Activated CD8-positive, alpha-beta memory T cell treated with anti-CD3 and anti-CD28 coated beads, Interleukin-2, amount 50 U/mL, for 1 hour (primary cell): ENCODE data around the gene METAP1.
"Not testable (repeated sequence)": the region's sequence is repeated elsewhere in the genome, so short reads cannot be mapped to it uniquely, and the experiment has no call there.

ENCODE experiments used
- DNase-seq: peaks from one replicate; pipeline ENCODE4 v3.0.0-alpha.2; 2020; ENCODE audit errors: extremely low read depth

METAP1 gene

GRCh38 chr4:98997166-98997565 lies 1.6 kb downstream of the METAP1 start:
- no peak for DNase-seq

DNA sequence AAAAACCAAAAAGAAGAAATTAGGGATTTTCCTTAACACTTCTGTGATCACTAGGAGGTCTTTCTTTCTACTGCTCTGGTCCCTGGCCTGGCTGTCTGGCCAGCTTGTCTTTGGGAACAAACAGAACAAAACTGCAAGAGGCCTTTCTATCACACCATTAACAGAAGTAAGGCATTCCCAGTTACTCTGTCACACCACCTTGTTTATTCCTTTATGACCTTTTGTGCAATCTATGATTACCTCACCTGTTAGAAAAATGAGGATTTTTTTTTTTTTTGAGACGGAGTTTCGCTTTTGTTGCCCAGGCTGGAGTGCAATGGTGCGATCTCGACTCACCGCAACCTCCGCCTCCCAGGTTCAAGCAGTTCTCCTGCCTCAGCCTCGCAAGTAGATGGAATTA lies 3.0 kb downstream of the METAP1 start:
- no peak for DNase-seq

- DNase-seq: no peak
Observed at GRCh38 chr4:99002279-99002678, 6.8 kb downstream of the METAP1 start.

- no peak for DNase-seq
Observed at GRCh38 chr4:99008051-99008450, 12.5 kb downstream of the METAP1 start.

GRCh38 chr4:99011910-99012309 lies 16.4 kb downstream of the METAP1 start:
- DNase-seq: no peak

DNA sequence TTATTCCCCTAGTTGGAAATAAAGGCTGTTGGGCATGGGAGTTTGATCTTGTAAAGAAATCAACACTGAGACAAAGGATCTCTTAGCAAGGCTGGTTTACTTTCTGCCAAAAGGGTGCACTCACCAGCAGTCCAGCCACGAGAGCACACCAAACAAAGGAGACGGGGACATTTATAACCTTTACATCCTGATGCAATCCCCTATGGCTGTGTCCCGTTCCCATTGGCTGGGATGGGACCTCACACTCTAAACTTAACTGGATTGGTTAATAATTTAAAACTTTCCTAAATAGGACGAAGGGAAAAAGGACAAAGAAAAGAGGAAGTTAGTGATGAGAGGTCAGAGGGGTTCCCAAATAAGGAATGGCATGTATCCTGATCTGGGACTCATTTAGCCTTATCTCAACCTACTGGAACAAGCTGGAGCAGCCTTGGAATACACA lies 17.9 kb downstream of the METAP1 start:
- no peak for DNase-seq

- DNase-seq: no peak
Observed at GRCh38 chr4:99013884-99014523, 18.5 kb downstream of the METAP1 start.

DNA sequence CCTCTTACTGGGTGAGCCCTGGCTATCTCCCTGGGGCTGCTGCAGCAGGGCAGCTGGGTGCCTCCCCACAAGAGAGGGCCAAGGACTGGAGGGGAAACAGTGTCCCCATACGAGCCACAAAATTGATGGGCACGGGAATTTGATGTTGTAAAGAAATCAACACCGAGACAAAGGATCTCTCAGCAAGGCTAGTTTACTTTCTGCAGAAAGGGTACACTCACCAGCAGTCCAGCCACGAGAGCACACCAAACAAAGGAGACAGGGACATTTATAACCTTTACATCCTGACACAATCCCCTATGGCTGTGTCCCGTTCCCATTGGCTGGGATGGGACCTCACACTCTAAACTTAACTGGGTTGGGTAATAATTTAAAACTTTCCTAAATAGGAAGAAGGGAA lies 25.9 kb downstream of the METAP1 start:
- DNase-seq: no peak

- no peak for DNase-seq
Observed at GRCh38 chr4:99022566-99022965, 27.0 kb downstream of the METAP1 start.

- DNase-seq: not testable (repeated sequence)
Observed at GRCh38 chr4:99023800-99024251, 28.3 kb downstream of the METAP1 start.

GRCh38 chr4:99024481-99025275 lies 29.2 kb downstream of the METAP1 start:
- no peak for DNase-seq

DNA sequence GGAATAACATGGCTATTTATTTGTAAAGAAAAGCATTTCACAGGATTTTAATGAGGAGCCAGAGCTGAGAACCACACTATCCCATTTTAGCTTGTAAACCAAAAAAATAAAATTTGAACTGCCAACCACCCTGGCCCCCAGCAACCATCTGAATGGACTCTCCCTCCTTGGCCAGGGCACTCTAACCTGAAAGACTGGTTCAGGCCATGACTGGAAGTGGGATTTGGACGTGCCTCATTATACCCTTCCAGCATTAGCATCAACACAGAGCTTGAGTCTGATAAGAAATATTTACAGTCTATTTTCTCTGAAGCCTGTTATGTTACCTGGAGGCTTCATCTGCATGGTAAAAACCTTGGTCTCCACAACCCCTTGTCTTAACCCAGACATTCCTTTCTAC lies 30.0 kb downstream of the METAP1 start:
- DNase-seq: no peak

DNA sequence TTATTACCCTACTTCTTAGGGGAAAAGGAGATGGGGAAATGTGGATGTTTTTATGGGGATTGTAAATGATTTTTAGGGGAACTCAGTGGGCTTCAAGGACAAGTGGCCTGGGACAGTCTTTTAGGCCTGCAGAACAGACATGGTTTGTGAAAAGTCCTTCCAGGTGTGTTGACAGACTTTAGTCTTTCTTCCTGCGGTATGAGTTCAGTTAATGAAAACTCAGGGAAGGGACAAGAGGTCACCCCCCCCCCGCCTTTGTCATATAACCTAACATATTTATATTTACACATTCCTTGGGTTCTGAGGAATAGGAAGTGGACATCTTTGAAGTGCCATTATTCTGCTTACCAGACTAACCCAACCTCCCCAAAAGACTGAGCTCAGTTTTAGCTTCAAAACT lies 31.8 kb downstream of the METAP1 start:
- no peak for DNase-seq

GRCh38 chr4:99028187-99028586 lies 32.7 kb downstream of the METAP1 start:
- DNase-seq: no peak

DNA sequence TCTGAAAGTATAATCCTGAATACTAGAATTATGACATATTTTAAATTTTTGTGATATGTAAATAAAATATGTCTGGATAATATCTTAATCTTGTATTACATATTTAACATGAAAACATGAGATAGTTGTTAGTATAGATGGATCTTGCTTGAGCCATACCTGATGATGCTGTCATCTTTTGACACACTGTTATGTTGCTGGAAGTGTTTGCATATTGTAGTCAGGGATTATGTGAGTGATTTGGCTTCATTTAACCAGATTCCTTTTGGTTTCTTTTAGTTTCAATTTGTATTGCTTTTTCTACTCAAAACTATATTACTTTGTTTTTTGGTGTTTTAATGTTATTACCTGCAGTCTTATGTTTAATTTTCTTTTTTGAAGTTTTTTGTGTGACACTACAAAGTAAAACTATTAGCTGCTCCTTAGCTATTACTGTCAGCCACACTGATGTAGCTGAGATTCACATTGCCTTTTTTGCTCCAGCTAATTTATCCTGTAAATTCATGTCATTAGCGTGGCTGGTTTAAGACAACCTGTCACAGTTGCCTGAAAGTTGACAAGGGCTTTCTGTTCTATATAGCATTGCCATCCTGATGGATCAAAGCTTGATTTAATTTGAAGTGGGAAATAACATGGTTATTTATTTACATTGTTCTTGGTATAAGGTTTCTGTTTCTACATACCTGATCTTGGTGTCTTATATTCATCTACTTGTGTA lies 33.7 kb downstream of the METAP1 start:
- no peak for DNase-seq

DNA sequence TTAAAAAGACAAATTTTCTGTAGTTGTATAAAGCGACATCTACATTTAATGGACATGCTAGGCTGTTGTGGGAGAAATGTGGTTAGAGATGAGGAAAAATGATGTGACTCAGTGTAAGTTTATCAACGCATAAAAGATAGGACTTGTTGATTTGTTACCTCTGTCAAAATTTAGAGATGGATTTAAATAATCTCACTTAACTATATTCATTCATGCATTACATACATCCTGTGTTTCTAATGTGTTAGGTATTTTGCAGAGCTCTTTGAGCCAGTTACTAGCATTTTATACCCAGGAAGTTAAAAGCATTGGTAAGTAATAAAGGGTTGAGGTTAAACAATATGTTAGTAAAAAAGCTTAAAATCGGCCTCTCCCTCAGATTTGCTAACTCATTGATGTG lies 34.3 kb downstream of the METAP1 start:
- DNase-seq: no peak

- DNase-seq: no peak
Observed at GRCh38 chr4:99033956-99034355, 38.4 kb downstream of the METAP1 start.

- no peak for DNase-seq
Observed at GRCh38 chr4:99038213-99038612, 42.7 kb downstream of the METAP1 start.

DNA sequence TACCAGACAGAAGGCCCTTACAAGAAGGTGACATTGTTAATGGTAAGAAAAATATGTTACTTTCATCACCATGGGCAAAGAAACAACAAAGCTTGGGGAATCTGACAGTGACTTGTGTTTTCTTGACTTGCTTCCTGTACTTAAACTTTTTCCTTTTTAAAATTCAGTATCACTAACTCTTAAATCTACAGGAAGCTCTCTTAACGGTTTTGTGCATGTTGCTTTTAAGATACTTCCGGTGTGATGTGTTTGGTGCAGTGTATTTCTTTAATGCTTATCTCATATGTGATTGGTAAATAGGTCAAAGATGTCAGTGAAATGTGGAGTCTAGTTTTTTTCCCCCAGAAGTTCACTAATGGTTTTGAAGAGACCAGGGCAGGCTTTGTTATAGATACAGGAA lies 47.8 kb downstream of the METAP1 start:
- DNase-seq: no peak

GRCh38 chr4:99047710-99048109 lies 52.2 kb downstream of the METAP1 start:
- DNase-seq: no peak

GRCh38 chr4:99052902-99053301 lies 57.4 kb downstream of the METAP1 start:
- DNase-seq: no peak

DNA sequence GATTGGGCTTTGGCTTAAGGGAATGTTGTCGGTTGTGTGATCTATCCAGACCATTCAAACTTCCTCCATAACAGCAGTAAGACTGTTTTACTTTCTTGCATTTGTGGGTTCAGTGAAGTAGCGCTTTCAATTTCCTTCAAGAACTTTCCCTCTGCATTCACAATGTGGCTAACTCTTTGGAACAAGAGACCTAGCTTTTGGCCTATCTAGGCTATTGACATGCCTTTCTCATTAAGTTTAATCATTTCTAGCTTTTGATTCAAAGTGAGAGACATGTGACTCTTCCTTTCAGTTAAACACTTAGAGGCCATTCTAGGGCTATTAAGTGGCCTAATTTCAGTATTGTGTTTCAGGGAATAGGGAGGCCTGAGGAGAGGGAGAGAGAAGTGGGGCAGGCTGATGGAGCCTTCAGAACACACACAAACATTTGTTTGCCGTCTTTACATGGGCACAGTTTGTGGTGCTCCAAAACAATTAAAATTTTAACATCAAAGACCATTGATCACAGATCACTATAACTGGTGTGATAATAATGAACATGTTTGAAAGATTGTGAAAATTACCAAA lies 59.0 kb downstream of the METAP1 start:
- no peak for DNase-seq
